NK-92 (cell line): Measurements from ENCODE around the gene GPC1.

ENCODE experiments used
- DNase-seq: peaks from one replicate; lab custom pipeline; 2025; ENCODE audit not compliant: unreplicated experiment; lab: John Stamatoyannopoulos, UW

The GPC1 gene

GRCh38 chr2:240509667-240510512, 74.4 kb downstream of the GPC1 start:
- DNase-seq = no peak

GRCh38 chr2:240510513-240511210, 75.2 kb downstream of the GPC1 start:
- no peak for DNase-seq

- no peak for DNase-seq
Observed at GRCh38 chr2:240511351-240512108, 76.1 kb downstream of the GPC1 start.

GRCh38 chr2:240512109-240512485, 76.6 kb downstream of the GPC1 start:
- DNase-seq = no peak

DNA sequence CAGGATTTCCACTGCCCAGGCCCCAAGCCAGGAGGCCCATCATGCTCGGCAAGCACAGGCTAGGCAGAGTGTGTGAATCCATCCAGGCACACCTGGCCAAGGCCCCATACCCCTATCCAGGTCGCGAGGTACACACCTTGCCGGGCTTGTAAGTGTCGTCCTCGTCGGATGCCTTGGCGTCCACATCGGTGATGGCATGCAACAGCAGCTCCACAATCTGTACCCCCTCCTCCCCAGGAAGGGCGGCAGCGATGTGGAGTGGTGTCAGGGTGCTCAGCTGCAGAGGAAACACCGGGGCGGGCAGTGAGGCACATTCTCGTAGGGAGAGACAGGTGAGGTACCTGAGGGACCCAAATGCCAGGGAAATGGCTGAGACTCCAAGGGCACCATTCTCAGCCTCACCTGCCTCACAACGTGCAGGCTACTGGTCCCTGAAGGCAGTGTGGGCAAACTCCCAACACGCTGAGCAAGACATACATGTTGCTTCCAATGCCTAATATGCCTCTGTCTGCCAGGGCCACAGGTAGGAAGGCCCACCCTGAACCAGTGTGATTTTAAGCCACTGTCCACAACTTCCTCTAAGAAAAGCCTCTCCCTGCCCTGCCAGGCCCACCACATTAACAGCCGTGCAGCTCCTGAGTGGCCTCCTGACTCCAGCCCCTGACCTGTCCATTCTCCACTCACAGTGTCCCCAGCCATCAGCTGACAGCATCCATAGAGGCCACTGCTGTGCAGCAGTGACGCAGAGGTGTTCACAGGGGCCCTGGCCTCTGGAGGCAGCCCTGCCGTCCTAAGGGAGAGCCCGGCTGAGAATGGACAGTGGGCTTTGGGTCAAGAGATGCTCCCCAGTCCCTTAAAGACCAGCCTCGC, 77.4 kb downstream of the GPC1 start:
- DNase-seq = no peak

DNA sequence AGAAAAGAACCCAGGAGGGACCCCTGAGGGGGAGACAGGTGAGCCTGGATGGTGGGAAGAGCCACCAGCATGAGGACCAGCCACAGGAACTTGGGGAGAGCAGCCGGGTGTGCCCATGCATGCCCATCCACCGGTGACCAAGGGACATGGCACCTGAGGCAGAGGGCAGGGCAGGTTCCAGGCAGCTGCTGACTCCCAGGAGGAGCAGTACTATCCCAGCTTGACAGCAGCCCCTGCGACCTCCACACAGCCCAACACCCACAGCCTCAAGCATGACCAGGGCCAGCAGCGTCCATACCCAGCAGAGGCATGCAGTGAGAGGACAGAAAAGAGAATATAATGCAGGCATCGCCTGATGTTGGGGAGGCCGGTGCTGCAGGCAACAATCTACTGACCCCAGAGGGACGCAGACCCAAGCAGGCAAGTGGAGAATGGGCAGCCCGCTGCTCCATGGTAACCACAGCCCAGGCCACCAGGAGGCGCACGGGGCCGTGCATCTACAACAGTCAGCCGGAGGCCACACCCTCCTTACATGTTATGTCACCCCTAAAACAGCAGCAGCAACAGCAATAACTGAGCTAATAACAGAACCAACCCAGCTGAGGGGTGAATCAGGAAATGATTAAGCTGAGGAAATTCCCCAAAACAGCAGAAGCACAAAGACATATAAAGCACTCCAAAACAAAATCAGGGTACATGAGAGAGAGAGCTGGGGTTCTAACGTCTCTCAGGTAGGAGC, 78.3 kb downstream of the GPC1 start:
- DNase-seq = no peak

- DNase-seq = no peak
Observed at GRCh38 chr2:240514631-240515030, 79.2 kb downstream of the GPC1 start.

GRCh38 chr2:240517342-240517741, 81.9 kb downstream of the GPC1 start:
- DNase-seq = no peak
